ENCODE measurements around the gene COL27A1. TPM values are rescaled to one million over a fixed set of nuclear protein-coding genes. Genes with fewer than 3 reads are reported as not detected.

Gene COL27A1
- total and polyA plus RNA-seq, 9 of the 15 experiments (the other 6 are each of a cell fraction or from before 2014, with no cell fraction given), result 0.07 TPM; not detected in 8

DNA sequence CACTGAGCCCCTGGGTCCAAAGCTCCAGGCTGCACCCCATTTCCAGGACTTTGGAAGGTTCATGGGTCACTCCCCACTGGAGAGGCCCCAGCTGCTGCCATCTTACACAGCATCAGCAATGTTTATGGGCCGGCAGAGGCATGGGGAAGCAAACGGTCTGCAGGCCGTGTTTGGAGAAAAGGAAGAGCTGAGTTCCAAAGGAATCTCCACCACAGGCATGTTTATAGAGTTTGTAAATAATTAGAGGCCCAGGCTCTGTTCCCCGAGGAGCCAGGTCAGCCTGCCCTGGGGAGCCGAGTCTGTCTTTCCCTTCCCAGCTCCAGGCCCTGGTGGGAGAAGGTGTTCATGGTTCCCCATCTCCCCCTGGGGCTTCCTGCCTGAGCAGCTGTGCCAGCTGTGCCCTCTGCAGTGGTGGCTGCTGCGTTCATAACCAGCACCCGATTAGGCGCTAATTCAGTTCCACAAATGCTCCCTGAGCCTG, 64.8 kb downstream of the COL27A1 start:
- WGBS (ENCODE audit: insufficient coverage, low coverage, missing lambda C conversion rate), result 0% methylated on average over 8 of the region's 8 CpGs
- Histone ChIP-seq H4K20me1 (replicated peaks; ENCODE audit: control insufficient read depth, insufficient read depth, low read length) (peaks cover 9% of the 10 kb centered on the region; the same call in 1 of the 2 replicates), H3K27me3 (ENCODE audit: control insufficient read depth in 2 of 2, insufficient read depth in 2 of 2, low read length in 2 of 2) (peaks cover 6 to 38% of the 10 kb centered on the region in 2 experiments; a peak in 3 of 5 replicates), H3K79me2 (ENCODE audit: control insufficient read depth, insufficient read depth, low read length) (no peaks in the 10 kb centered on the region), H3K4me2 (ENCODE audit: insufficient read depth, low read length) (no peak overlapping the region), H3K4me3 (no peak overlapping the region), H3K9me1 (ENCODE audit: control insufficient read depth, insufficient read depth, low read length) (no peaks in the 10 kb centered on the region), H3K36me3 (ENCODE audit: control insufficient read depth, insufficient read depth, low read length) (no peaks in the 10 kb centered on the region), H3K9ac (ENCODE audit: insufficient read depth in 1 of 2, low read depth in 2 of 2, low read length in 2 of 2) (no peak overlapping the region), H3K9me3 (replicated peaks; ENCODE audit: control insufficient read depth, insufficient read depth, low read depth, low read length) (no peaks in the 10 kb centered on the region), H3K27ac (ENCODE audit: extremely low read depth, low read depth, low read length) (no peak overlapping the region), H2AFZ (ENCODE audit: low read depth, low read length) (no peak overlapping the region), H3K4me1 (replicated peaks in 1 of 2; ENCODE audit: control insufficient read depth in 2 of 2, insufficient read depth in 2 of 2, low read length in 2 of 2) (no peaks in the 10 kb centered on the region)
- TF ChIP-seq FOXA3 (CRISPR knock-in tag; conservative IDR thresholded peaks at IDR 0.05 in 1 of 2, IDR thresholded peaks at IDR 0.05 in 1 of 2) (no peak), BRCA1 (IDR thresholded peaks at IDR 0.05) (no peak), BRCA1 (CRISPR knock-in tag; IDR thresholded peaks at IDR 0.05) (no peak)
- CTCF ChIA-PET (ENCODE audit: low intra/inter-chr PET ratio), result no interaction called here
- FAIRE-seq (no peak), DNase-seq (ENCODE audit: extremely low read depth in 1 of 4, low spot score in 3 of 4) (no peak), ATAC-seq (no peak)
- POLR2A ChIA-PET, result no interaction called here
- BruUV-seq (replicated peaks), result no TSS peak
- intact Hi-C loops (cut with micrococcal nuclease), result no loop called here
- in situ Hi-C loops (cut with MboI), result no loop called here

DNA sequence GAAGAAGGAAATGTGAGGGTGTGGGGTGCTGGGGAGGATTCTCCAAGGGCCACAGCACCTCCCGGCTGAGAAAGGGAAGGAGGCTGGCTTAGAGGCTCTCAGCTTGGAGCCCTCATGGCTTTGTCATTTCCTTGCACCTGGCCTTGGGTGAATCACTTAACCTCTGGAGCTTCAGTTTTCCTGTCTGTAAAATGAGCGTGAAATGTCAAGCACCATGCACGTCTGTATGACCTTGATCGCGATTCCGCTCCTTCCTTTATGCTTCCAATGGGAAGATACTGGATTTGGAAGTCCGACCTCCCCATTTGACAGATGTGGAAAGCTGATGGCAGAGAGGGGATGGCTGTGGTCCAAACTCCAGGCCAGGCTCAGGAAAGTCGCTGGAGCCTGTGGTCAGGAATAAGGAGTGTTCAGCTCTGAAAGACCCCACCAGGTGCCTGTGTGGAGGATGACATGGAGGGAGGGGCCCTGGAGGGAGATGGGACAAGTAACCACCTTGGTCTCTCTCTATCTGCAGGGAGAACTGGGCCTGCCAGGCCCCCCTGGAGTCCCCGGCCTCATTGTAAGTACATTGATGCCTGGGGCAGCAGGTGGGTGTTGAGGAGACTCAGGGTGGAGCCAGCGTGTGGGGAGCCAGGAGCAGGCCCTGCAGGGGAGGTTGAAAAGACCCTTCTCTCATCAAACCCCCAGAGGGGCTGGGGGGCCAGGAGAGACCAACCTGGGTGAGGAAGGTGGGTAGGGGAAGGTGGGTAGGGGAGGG, 66.5 kb downstream of the COL27A1 start:
- in situ Hi-C loops (cut with MboI), result no loop called here
- FAIRE-seq (no peak), ATAC-seq (no peak), DNase-seq (ENCODE audit: extremely low read depth in 1 of 4, low spot score in 3 of 4) (no peak)
- no peaks in the 10 kb centered on the region for H3K36me3 ChIP-seq (ENCODE audit: control insufficient read depth, insufficient read depth, low read length)
- no peak overlapping the region for H3K9ac ChIP-seq (ENCODE audit: insufficient read depth in 1 of 2, low read depth in 2 of 2, low read length in 2 of 2)
- H3K4me3 ChIP-seq, result no peak overlapping the region
- H4K20me1 ChIP-seq (replicated peaks; ENCODE audit: control insufficient read depth, insufficient read depth, low read length), result peaks cover 9% of the 10 kb centered on the region; the same call in 1 of the 2 replicates
- no peaks in the 10 kb centered on the region for H3K79me2 ChIP-seq (ENCODE audit: control insufficient read depth, insufficient read depth, low read length)
- intact Hi-C loops (cut with micrococcal nuclease), result no loop called here
- peaks cover 8 to 56% of the 10 kb centered on the region in 2 experiments; a peak in 4 of 5 replicates for H3K27me3 ChIP-seq (ENCODE audit: control insufficient read depth in 2 of 2, insufficient read depth in 2 of 2, low read length in 2 of 2)
- CTCF ChIA-PET (ENCODE audit: low intra/inter-chr PET ratio), result no interaction called here
- WGBS (ENCODE audit: insufficient coverage, low coverage, missing lambda C conversion rate), result 0% methylated on average over 10 of the region's 10 CpGs
- H3K27ac ChIP-seq (ENCODE audit: extremely low read depth, low read depth, low read length), result no peak overlapping the region
- no peaks in the 10 kb centered on the region for H3K9me3 ChIP-seq (replicated peaks; ENCODE audit: control insufficient read depth, insufficient read depth, low read depth, low read length)
- no peaks in the 10 kb centered on the region for H3K4me1 ChIP-seq (replicated peaks in 1 of 2; ENCODE audit: control insufficient read depth in 2 of 2, insufficient read depth in 2 of 2, low read length in 2 of 2)
- H3K9me1 ChIP-seq (ENCODE audit: control insufficient read depth, insufficient read depth, low read length), result no peaks in the 10 kb centered on the region
- no peak overlapping the region for H3K4me2 ChIP-seq (ENCODE audit: insufficient read depth, low read length)
- BruUV-seq (replicated peaks), result no TSS peak
- POLR2A ChIA-PET, result no interaction called here
- H2AFZ ChIP-seq (ENCODE audit: low read depth, low read length), result no peak overlapping the region
- no peak for TF ChIP-seq MAFF (IDR thresholded peaks at IDR 0.05; ENCODE audit: low read length)
- TF ChIP-seq, protein P1, sequence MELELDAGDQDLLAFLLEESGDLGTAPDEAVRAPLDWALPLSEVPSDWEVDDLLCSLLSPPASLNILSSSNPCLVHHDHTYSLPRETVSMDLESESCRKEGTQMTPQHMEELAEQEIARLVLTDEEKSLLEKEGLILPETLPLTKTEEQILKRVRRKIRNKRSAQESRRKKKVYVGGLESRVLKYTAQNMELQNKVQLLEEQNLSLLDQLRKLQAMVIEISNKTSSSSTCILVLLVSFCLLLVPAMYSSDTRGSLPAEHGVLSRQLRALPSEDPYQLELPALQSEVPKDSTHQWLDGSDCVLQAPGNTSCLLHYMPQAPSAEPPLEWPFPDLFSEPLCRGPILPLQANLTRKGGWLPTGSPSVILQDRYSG (tag; conservative IDR thresholded peaks at IDR 0.05; ENCODE audit: low read depth), result no peak
- no peak for TF ChIP-seq NR2C1 (IDR thresholded peaks at IDR 0.05)
- no peak for TF ChIP-seq NR2C1 (tag; IDR thresholded peaks at IDR 0.05)
- no peak for TF ChIP-seq NBN (IDR thresholded peaks at IDR 0.05; ENCODE audit: low read depth)
- no peak for TF ChIP-seq MED1 (CRISPR knock-in tag; IDR thresholded peaks at IDR 0.05; ENCODE audit: borderline replicate concordance)
- TF ChIP-seq, protein P2, sequence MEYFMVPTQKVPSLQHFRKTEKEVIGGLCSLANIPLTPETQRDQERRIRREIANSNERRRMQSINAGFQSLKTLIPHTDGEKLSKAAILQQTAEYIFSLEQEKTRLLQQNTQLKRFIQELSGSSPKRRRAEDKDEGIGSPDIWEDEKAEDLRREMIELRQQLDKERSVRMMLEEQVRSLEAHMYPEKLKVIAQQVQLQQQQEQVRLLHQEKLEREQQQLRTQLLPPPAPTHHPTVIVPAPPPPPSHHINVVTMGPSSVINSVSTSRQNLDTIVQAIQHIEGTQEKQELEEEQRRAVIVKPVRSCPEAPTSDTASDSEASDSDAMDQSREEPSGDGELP (CRISPR knock-in tag; IDR thresholded peaks at IDR 0.05; ENCODE audit: borderline replicate concordance), result no peak

Data from K562 (cell line).